ACC112 (cell line): ENCODE results near the gene FOXP4.

Experiments
- H2AFZ ChIP-seq: fragments of 200-600 bp; sonication (generic); one replicate; pipeline ENCODE4 v1.6.0; 2017; ENCODE audit warnings: antibody characterized with exemption, low read length; ENCODE audit not compliant: unreplicated experiment
- H3K27ac ChIP-seq: fragments of 200-600 bp; sonication (generic); 2 replicates; pipeline ENCODE4 v1.5.1; 2014; ENCODE audit warnings: low read depth, mild to moderate bottlenecking, antibody characterized with exemption, low read length, moderate library complexity
- H3K27me3 ChIP-seq: fragments of 200-600 bp; sonication (generic); 2 replicates; pipeline ENCODE4 v1.6.1; 2014; ENCODE audit warnings: mild to moderate bottlenecking, antibody characterized with exemption, low read length, moderate library complexity, mixed read lengths; ENCODE audit not compliant: insufficient read depth
- H3K36me3 ChIP-seq: fragments of 200-600 bp; sonication (generic); 2 replicates; pipeline ENCODE4 v1.6.1; 2016; ENCODE audit warnings: mild to moderate bottlenecking, antibody characterized with exemption, low read length, moderate library complexity, mixed read lengths; ENCODE audit not compliant: insufficient read depth
- H3K4me1 ChIP-seq: fragments of 200-600 bp; sonication (generic); one replicate; pipeline ENCODE4 v1.6.1; 2016; ENCODE audit warnings: low read length, mixed read lengths; ENCODE audit not compliant: insufficient read depth, unreplicated experiment, control insufficient read depth
- H3K4me3 ChIP-seq: fragments of 200-600 bp; sonication (generic); 2 replicates; pipeline ENCODE4 v1.5.1; 2014; ENCODE audit warnings: mild to moderate bottlenecking, low read depth, low read length
- H3K79me2 ChIP-seq: fragments of 200-600 bp; sonication (generic); one replicate; pipeline ENCODE4 v1.6.0; 2016; ENCODE audit warnings: low read length; ENCODE audit not compliant: control insufficient read depth, unreplicated experiment, insufficient read depth

The FOXP4 gene

GRCh38 chr6:41584205-41584604, 38.0 kb downstream of the FOXP4 start:
- no peaks in the 10 kb centered on the region for H3K27me3 ChIP-seq
- no peak overlapping the region for H3K27ac ChIP-seq
- no peaks in the 10 kb centered on the region for H3K36me3 ChIP-seq

GRCh38 chr6:41584668-41585205, 38.6 kb downstream of the FOXP4 start:
- Histone ChIP-seq H3K27ac (no peak overlapping the region), H3K27me3 (no peaks in the 10 kb centered on the region), H2AFZ (no peak overlapping the region), H3K79me2 (no peaks in the 10 kb centered on the region), H3K36me3 (no peaks in the 10 kb centered on the region), H3K4me1 (peaks cover 24% of the 10 kb centered on the region), H3K4me3 (no peak overlapping the region)

More at GRCh38 chr6:41584205-41584604, 38.0 kb downstream of the FOXP4 start:
- Histone ChIP-seq H3K4me1 (peaks cover 29% of the 10 kb centered on the region), H3K79me2 (no peaks in the 10 kb centered on the region), H2AFZ (no peak overlapping the region), H3K4me3 (no peak overlapping the region)

- no peaks in the 10 kb centered on the region for H3K27me3 ChIP-seq
- H3K36me3 ChIP-seq: no peaks in the 10 kb centered on the region
- H3K27ac ChIP-seq: no peak overlapping the region
- no peak overlapping the region for H2AFZ ChIP-seq
- H3K4me1 ChIP-seq: peaks cover 23% of the 10 kb centered on the region
- H3K79me2 ChIP-seq: no peaks in the 10 kb centered on the region
- H3K4me3 ChIP-seq: no peak overlapping the region
Observed at GRCh38 chr6:41585605-41586004, 39.4 kb downstream of the FOXP4 start.

- H3K79me2 ChIP-seq: no peaks in the 10 kb centered on the region
- H3K27ac ChIP-seq: no peak overlapping the region
- H3K27me3 ChIP-seq: no peaks in the 10 kb centered on the region
- H3K4me3 ChIP-seq: no peak overlapping the region
- no peak overlapping the region for H2AFZ ChIP-seq
- peaks cover 15% of the 10 kb centered on the region for H3K4me1 ChIP-seq
- H3K36me3 ChIP-seq: no peaks in the 10 kb centered on the region
Observed at GRCh38 chr6:41586252-41587007, 40.2 kb downstream of the FOXP4 start.

- Histone ChIP-seq H3K27ac (no peak overlapping the region), H3K79me2 (no peaks in the 10 kb centered on the region), H3K27me3 (no peaks in the 10 kb centered on the region), H3K36me3 (no peaks in the 10 kb centered on the region), H3K4me1 (peaks cover 6% of the 10 kb centered on the region), H2AFZ (no peak overlapping the region), H3K4me3 (no peak overlapping the region)
Observed at GRCh38 chr6:41587131-41587879, 41.1 kb downstream of the FOXP4 start.

- no peaks in the 10 kb centered on the region for H3K4me1 ChIP-seq
- H2AFZ ChIP-seq: no peak overlapping the region
- H3K27me3 ChIP-seq: no peaks in the 10 kb centered on the region
- H3K4me3 ChIP-seq: no peak overlapping the region
- H3K36me3 ChIP-seq: no peaks in the 10 kb centered on the region
- no peak overlapping the region for H3K27ac ChIP-seq
- H3K79me2 ChIP-seq: no peaks in the 10 kb centered on the region
Observed at GRCh38 chr6:41588111-41588510, 41.9 kb downstream of the FOXP4 start.

GRCh38 chr6:41589223-41589622, 43.0 kb downstream of the FOXP4 start:
- no peak overlapping the region for H3K27ac ChIP-seq
- H2AFZ ChIP-seq: no peak overlapping the region
- H3K79me2 ChIP-seq: no peaks in the 10 kb centered on the region
- H3K4me3 ChIP-seq: no peak overlapping the region
- no peaks in the 10 kb centered on the region for H3K4me1 ChIP-seq
- no peaks in the 10 kb centered on the region for H3K27me3 ChIP-seq
- H3K36me3 ChIP-seq: no peaks in the 10 kb centered on the region

GRCh38 chr6:41589636-41590622, 43.7 kb downstream of the FOXP4 start:
- Histone ChIP-seq H3K27me3 (no peaks in the 10 kb centered on the region), H3K27ac (no peak overlapping the region), H3K79me2 (no peaks in the 10 kb centered on the region), H3K4me1 (no peaks in the 10 kb centered on the region), H2AFZ (no peak overlapping the region), H3K4me3 (no peak overlapping the region), H3K36me3 (no peaks in the 10 kb centered on the region)

GRCh38 chr6:41591122-41591521, 44.9 kb downstream of the FOXP4 start:
- Histone ChIP-seq H2AFZ (no peak overlapping the region), H3K79me2 (no peaks in the 10 kb centered on the region), H3K4me1 (no peaks in the 10 kb centered on the region), H3K27ac (no peak overlapping the region), H3K36me3 (no peaks in the 10 kb centered on the region), H3K27me3 (no peaks in the 10 kb centered on the region), H3K4me3 (no peak overlapping the region)

- Histone ChIP-seq H3K79me2 (no peaks in the 10 kb centered on the region), H3K36me3 (no peaks in the 10 kb centered on the region), H3K27ac (no peak overlapping the region), H2AFZ (no peak overlapping the region), H3K4me1 (no peaks in the 10 kb centered on the region), H3K27me3 (no peaks in the 10 kb centered on the region), H3K4me3 (no peak overlapping the region)
Observed at GRCh38 chr6:41591859-41592502, 45.8 kb downstream of the FOXP4 start.
